ENCODE data around the gene GDF2. TPM values are rescaled to one million over a fixed set of nuclear protein-coding genes. Genes with fewer than 3 reads are reported as not detected.

Gene GDF2
- total and polyA plus RNA-seq, 10 of the 15 experiments (the other 5 are each of a cell fraction or from before 2014, with no cell fraction given): not detected

GRCh38 chr10:47370015-47370767 lies 47.9 kb downstream of the GDF2 start:
- Histone ChIP-seq H3K79me2 (ENCODE audit: control insufficient read depth, insufficient read depth, low read length) (no peaks in the 10 kb centered on the region), H4K20me1 (ENCODE audit: control insufficient read depth, insufficient read depth) (no peaks in the 10 kb centered on the region), H3K4me2 (ENCODE audit: control insufficient read depth, insufficient read depth) (no peak overlapping the region), H3K36me3 (ENCODE audit: control insufficient read depth in 2 of 2, insufficient read depth in 2 of 2, low read length in 1 of 2) (no peaks in the 10 kb centered on the region), H3K4me1 (ENCODE audit: control insufficient read depth, insufficient read depth, low read length) (no peaks in the 10 kb centered on the region), H2AFZ (ENCODE audit: control insufficient read depth, low read depth, low read length) (no peak overlapping the region), H3K27me3 (replicated peaks in 1 of 2; ENCODE audit: control insufficient read depth in 2 of 2, insufficient read depth in 2 of 2, low read length in 1 of 2) (peaks cover 0 to 6% of the 10 kb centered on the region in 2 experiments; a peak in 2 of 4 replicates), H3K4me3 (no peak overlapping the region), H3K9me3 (replicated peaks; ENCODE audit: control insufficient read depth, insufficient read depth, low read length) (no peaks in the 10 kb centered on the region), H3K27ac (ENCODE audit: control insufficient read depth, insufficient read depth) (no peak overlapping the region), H3K9ac (ENCODE audit: control insufficient read depth, insufficient read depth, low read length) (no peak overlapping the region)
- ChIA-PET CTCF (no interaction called here), RAD21 (ENCODE audit: unreplicated experiment) (no interaction called here), SMC1A (ENCODE audit: uncharacterized antibody, unreplicated experiment) (no interaction called here), POLR2A (no interaction called here)
- ATAC-seq: no peak
- intact Hi-C loops (cut with micrococcal nuclease; ENCODE audit: unreplicated experiment): no loop called here
- WGBS (ENCODE audit: insufficient coverage, insufficient replicate concordance, low lambda C conversion rate, missing lambda C conversion rate): 37% methylated on average over 11 of the region's 11 CpGs
- TF ChIP-seq EGR1 (IDR thresholded peaks at IDR 0.05; ENCODE audit: borderline replicate concordance in 1 of 2, low read depth in 2 of 2, low read length in 2 of 2) (no peak), NRF1 (conservative IDR thresholded peaks at IDR 0.05; ENCODE audit: low read depth, low read length) (no peak), TCF7 (IDR thresholded peaks at IDR 0.05; ENCODE audit: borderline replicate concordance) (no peak), CHD1 (IDR thresholded peaks at IDR 0.05; ENCODE audit: low read depth, low read length) (no peak), MEF2A (IDR thresholded peaks at IDR 0.05; ENCODE audit: insufficient read depth, low read depth, low read length) (no peak), EP300 (IDR thresholded peaks at IDR 0.05; ENCODE audit: borderline replicate concordance in 1 of 2, control insufficient read depth in 1 of 2, low read depth in 2 of 2, low read length in 2 of 2) (no peak), TBL1XR1 (IDR thresholded peaks at IDR 0.05; ENCODE audit: low read depth, low read length) (no peak), RCOR1 (conservative IDR thresholded peaks at IDR 0.05; ENCODE audit: low read depth, low read length) (no peak), MYB (IDR thresholded peaks at IDR 0.05; ENCODE audit: borderline replicate concordance, low read depth, low read length) (no peak), SREBF2 (IDR thresholded peaks at IDR 0.05; ENCODE audit: low read length) (no peak), SKIL (IDR thresholded peaks at IDR 0.05; ENCODE audit: low read depth, poor library complexity, severe bottlenecking) (no peak), BACH1 (IDR thresholded peaks at IDR 0.05; ENCODE audit: borderline replicate concordance) (no peak), POLR2AphosphoS2 (IDR thresholded peaks at IDR 0.05; ENCODE audit: low read depth, low read length) (no peak), BHLHE40 (IDR thresholded peaks at IDR 0.05; ENCODE audit: borderline replicate concordance in 1 of 2, low read depth in 2 of 2, low read length in 1 of 2) (no peak), NR2C2 (IDR thresholded peaks at IDR 0.05; ENCODE audit: borderline replicate concordance, control insufficient read depth, insufficient read length, low read depth) (no peak), ZNF384 (IDR thresholded peaks at IDR 0.05; ENCODE audit: borderline replicate concordance, low read depth, low read length) (no peak)
- TF ChIP-seq, protein P1, sequence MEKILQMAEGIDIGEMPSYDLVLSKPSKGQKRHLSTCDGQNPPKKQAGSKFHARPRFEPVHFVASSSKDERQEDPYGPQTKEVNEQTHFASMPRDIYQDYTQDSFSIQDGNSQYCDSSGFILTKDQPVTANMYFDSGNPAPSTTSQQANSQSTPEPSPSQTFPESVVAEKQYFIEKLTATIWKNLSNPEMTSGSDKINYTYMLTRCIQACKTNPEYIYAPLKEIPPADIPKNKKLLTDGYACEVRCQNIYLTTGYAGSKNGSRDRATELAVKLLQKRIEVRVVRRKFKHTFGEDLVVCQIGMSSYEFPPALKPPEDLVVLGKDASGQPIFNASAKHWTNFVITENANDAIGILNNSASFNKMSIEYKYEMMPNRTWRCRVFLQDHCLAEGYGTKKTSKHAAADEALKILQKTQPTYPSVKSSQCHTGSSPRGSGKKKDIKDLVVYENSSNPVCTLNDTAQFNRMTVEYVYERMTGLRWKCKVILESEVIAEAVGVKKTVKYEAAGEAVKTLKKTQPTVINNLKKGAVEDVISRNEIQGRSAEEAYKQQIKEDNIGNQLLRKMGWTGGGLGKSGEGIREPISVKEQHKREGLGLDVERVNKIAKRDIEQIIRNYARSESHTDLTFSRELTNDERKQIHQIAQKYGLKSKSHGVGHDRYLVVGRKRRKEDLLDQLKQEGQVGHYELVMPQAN (conservative IDR thresholded peaks at IDR 0.05): no peak
- TF ChIP-seq, protein P2, sequence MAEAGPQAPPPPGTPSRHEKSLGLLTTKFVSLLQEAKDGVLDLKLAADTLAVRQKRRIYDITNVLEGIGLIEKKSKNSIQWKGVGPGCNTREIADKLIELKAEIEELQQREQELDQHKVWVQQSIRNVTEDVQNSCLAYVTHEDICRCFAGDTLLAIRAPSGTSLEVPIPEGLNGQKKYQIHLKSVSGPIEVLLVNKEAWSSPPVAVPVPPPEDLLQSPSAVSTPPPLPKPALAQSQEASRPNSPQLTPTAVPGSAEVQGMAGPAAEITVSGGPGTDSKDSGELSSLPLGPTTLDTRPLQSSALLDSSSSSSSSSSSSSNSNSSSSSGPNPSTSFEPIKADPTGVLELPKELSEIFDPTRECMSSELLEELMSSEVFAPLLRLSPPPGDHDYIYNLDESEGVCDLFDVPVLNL (IDR thresholded peaks at IDR 0.05; ENCODE audit: low read depth, low read length): no peak
- no peak for FAIRE-seq
- DNase-seq (ENCODE audit: low read depth, low spot score): no peak
- no TSS peak for BruUV-seq (replicated peaks)
- in situ Hi-C loops (cut with MboI): no loop called here

All from GM12878 (cell line).